GM18498 (cell line): Measurements from ENCODE around the gene POTEJ.
"Not testable (repeated sequence)": the region's sequence is repeated elsewhere in the genome, so short reads cannot be mapped to it uniquely, and the experiment has no call there.

Source experiments
- ATAC-seq: cut with Tn5 transposase; IDR thresholded peaks from one replicate; pipeline ENCODE4 v1.9.1; 2021; ENCODE audit warnings: mild to moderate bottlenecking, moderate library complexity; ENCODE audit not compliant: unreplicated experiment

Gene POTEJ

GRCh38 chr2:130611140-130611539 is at the start of gene POTEJ:
TSS of gene POTEJ (plus strand) at chr2:130611440. CDS start at chr2:130611533, 93 bp downstream.
- ATAC-seq = not testable (repeated sequence)

GRCh38 chr2:130566165-130566564 is 45.1 kb upstream of the POTEJ start:
- ATAC-seq = not testable (repeated sequence)

GRCh38 chr2:130571929-130572328 is 39.3 kb upstream of the POTEJ start:
- ATAC-seq = not testable (repeated sequence)

DNA sequence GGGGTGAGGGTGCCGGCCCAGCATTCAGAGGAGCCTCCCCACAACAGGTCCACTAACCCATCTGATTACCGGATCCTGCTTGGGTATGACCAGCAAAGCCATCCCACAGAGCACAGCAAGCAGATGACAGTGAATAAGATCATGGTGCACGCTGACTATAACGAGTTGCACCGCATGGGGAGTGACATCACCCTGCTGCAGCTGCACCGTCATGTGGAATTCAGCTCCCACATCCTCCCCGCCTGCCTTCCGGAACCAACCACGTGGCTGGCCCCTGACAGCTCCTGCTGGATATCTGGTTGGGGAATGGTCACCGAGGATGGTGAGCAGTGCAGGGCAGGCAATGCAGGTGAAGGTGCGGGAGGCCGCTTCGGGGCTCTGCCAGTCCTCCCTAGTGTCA is 37.0 kb upstream of the POTEJ start:
- ATAC-seq = not testable (repeated sequence)

GRCh38 chr2:130576209-130576784 is 34.9 kb upstream of the POTEJ start:
- not testable (repeated sequence) for ATAC-seq

DNA sequence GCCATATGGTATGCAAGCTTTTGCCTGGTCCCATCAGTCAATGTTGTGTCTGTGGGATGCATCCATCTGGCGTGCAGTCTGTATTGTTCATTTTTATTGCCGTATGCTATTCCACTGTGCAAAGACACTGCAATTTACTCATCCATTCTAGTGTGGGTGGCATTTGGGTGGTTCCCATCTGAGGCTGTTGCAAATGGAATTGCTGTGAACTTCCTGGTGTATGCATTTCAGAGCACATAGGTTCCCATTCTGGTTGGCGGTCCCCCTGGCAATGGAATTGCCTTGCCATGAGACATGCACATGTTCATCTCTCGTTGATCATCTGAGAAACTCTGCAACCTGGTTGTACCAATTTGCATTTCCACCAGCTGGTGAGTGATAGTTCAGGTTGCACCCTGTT is 33.7 kb upstream of the POTEJ start:
- ATAC-seq = not testable (repeated sequence)

GRCh38 chr2:130579121-130579520 is 32.1 kb upstream of the POTEJ start:
- ATAC-seq = not testable (repeated sequence)

- not testable (repeated sequence) for ATAC-seq
These were observed 29.7 kb upstream of the POTEJ start for GRCh38 chr2:130581491-130581890.

- ATAC-seq = not testable (repeated sequence)
These were observed 28.3 kb upstream of the POTEJ start for GRCh38 chr2:130582970-130583369.

DNA sequence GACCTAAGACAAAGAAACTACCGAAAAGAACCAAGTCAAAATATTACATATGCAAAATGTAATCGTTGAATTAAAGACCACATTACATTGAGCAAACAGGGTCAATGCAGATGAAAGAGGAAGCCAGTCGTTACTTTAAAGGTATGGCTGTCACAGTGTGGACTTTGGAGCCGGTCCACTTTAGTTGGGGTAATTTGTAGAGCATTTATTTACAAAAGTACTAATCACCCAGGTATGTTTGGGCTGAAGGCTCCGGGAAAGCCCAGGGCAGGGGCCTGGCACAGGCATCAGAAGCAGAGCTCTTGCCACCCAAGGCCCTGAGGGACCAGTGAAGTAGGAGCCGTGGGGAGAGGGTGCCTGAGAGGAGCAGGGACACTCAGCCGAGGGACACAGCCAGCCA is 27.7 kb upstream of the POTEJ start:
- not testable (repeated sequence) for ATAC-seq

- ATAC-seq = not testable (repeated sequence)
These were observed 26.5 kb upstream of the POTEJ start for GRCh38 chr2:130584726-130585125.

DNA sequence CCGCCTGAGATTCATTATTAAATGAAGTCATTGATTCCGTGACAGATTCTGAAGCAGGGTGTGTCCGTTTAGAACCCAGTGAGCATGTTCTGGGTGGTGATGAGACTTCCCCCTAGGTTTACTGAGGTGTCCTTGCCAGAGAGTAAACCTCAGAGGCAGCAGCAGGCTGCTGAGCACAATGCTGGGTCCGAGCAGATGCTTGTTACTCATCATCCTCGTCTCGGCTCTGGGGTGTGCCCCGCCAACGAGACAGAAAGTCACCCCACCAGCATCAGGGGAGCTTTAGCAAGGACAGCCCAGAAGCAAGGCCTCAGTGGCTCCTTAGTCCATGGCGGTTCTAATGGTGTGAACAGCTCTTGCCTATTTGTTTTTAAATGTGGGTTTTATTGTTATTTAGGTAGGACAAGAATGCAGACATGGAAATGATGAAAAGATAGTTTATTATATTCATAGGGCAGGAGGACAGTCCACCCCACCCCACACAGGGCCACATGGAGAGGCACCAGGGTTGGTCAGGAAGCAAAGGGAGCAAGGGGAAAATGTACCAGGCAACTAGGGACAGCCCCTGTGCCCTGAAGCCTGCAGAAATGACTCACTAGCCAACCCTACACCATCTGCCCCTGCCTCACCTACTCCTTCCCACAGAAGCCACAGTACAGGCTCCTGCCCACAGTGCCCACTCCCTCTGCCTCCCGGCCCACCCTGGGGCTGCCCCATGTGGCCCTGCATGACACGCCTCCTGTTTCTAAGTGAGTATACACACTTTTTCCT is 22.4 kb upstream of the POTEJ start:
- peak; percentile 71 for ATAC-seq

GRCh38 chr2:130590170-130590841 is 20.9 kb upstream of the POTEJ start:
- not testable (repeated sequence) for ATAC-seq

- not testable (repeated sequence) for ATAC-seq
These were observed 20.3 kb upstream of the POTEJ start for GRCh38 chr2:130590842-130591359.

GRCh38 chr2:130592791-130593414 is 18.3 kb upstream of the POTEJ start:
- ATAC-seq = not testable (repeated sequence)

DNA sequence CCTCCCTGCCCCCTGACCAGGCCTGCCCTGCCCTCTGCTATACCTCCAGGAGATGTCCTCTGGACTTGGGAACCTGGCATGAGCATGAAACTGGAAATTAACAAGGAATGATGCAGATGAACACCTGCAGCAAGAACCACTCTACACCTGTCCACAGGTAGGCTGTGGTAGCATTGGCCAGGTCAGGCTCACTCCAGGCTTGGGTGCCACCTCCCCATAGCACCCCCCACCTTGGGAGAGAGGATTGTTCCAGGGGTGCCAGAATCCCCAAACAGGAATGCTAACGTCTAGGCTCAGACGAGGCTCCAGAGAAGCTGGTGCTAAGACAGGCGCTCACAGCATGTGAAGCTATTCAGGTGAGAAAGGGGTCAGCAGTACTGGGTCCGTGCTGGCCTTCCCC is 17.2 kb upstream of the POTEJ start:
- not testable (repeated sequence) for ATAC-seq

- not testable (repeated sequence) for ATAC-seq
These were observed 14.5 kb upstream of the POTEJ start for GRCh38 chr2:130596757-130597156.

- ATAC-seq = not testable (repeated sequence)
These were observed 13.2 kb upstream of the POTEJ start for GRCh38 chr2:130597994-130598393.

DNA sequence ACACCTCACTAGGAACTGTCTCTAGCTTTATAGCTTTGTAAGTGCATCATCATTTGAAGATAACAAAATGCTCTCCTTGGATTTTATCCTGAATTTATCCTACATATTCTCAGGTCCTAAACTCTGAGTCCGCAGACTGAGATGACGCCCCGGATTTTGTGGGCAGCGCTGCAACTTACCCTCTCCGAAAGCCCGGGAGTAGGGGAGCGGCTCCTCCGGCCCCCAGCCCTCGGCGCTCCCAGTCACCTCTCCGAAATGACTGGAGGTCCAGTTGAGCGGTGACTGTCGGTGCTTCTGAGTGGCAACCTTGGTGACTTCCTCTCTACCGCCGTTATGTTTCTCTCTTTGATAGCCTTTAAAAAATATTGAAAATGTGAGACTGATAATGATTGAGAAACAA is 12.8 kb upstream of the POTEJ start:
- not testable (repeated sequence) for ATAC-seq

DNA sequence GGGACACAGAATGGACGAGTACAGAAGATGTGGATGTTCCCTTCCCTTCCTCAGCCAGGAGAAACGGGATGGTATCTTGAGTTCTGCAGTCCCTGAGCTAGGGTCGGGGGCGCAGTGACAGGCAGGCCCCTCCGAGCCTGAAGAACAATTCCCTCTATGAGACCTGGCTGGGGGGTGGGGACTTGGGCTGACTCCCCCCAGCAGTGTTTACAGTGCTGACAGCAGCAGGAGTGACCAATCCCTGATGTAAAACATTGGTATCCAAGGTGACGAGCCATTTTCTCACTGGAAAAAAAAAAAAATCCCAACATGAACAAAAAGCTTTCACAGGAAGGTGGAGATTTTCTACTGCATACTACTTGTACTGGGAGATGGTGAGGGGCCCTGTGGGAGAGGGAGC is 11.8 kb upstream of the POTEJ start, which contains the start of gene CFC1:
Gene CFC1 (minus strand): TSS at position 183 of the 400 bp plus-strand sequence. CDS start 288 bp downstream, outside the sequence.
- ATAC-seq = not testable (repeated sequence)

DNA sequence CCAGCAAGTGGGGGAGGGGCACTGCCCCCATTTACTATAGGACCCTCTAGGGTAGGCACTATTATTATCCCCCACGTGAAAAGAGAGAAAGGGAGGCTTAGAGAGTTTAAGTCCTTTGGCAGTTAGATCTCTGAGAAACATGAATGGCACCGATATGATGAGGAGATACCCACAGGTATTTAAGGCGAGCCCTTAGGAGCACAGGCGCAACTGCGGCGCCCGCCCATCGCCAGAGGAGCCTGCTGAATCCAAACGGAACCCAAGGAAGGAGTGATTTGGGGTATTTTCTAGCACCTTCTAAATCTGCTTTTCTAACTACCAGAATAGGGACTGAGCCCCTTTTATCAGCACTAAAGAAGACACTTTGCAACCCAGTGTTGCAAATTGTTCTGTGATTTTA is 11.3 kb upstream of the POTEJ start:
- not testable (repeated sequence) for ATAC-seq
